Prostate gland (tissue), 2 donors: ENCODE measurements around the gene B4GALT4. TPM values are rescaled to one million over a fixed set of nuclear protein-coding genes. Genes with fewer than 3 reads are reported as not detected.
"Not testable (repeated sequence)": the region's sequence is repeated elsewhere in the genome, so short reads cannot be mapped to it uniquely, and the experiment has no call there.

ENCODE experiments used
- DNase-seq: peaks from one replicate; pipeline ENCODE4 v3.0.0-alpha.2; 2019; ENCODE audit warnings: low spot score
- H3K27ac ChIP-seq, 2 donors: fragments of 200-600 bp; sonication (generic); 2 replicates each; pipeline ENCODE4 v1.5.1; 2017 to 2019
- H3K27me3 ChIP-seq: fragments of 200-600 bp; sonication (generic); replicated peaks from 2 replicates; pipeline ENCODE4 v1.5.1; 2019; ENCODE audit not compliant: insufficient read depth
- H3K36me3 ChIP-seq, 2 donors: fragments of 200-600 bp; sonication (generic); 1 replicate in 1 of 2; 2 replicates in 1 of 2; pipeline versions ENCODE4 v1.5.1 to v1.8.1; 2017 to 2019
- H3K4me1 ChIP-seq: fragments of 200-600 bp; sonication (generic); replicated peaks from 2 replicates; pipeline ENCODE4 v1.5.1; 2019
- H3K4me3 ChIP-seq, 2 donors: fragments of 200-600 bp; sonication (generic); 2 replicates each; pipeline ENCODE4 v1.5.1; 2017 to 2019
- H3K9me3 ChIP-seq: fragments of 200-600 bp; sonication (generic); 2 replicates; pipeline ENCODE4 v1.5.1; 2017
- CTCF ChIP-seq, 4 experiments: fragments of 200-600 bp in 2 of 4; fragments of 450-650 bp in 2 of 4; sonication (generic) in 2 of 4; IDR thresholded peaks; 1 replicate in 3 of 4; 2 replicates in 1 of 4; pipeline ENCODE4 v1.5.1; 2016 to 2019; ENCODE audit warnings: antibody characterized with exemption in 4 of 4, mild to moderate bottlenecking in 2 of 4, moderate library complexity in 2 of 4
- POLR2A ChIP-seq: fragments of 450-650 bp; IDR thresholded peaks from one replicate; pipeline ENCODE4 v1.6.1; 2016; ENCODE audit warnings: antibody characterized with exemption, mild to moderate bottlenecking
- POLR2AphosphoS5 ChIP-seq: sonication (generic); formaldehyde crosslinking; IDR thresholded peaks from one replicate; pipeline ENCODE4 v1.6.1; 2017; ENCODE audit warnings: antibody characterized with exemption
- WGBS: methylation state at CpG from one replicate; pipeline ENCODE4 v1.1.5; 2018; 5-methylcytosine and 5-hydroxymethylcytosine counted together
- intact Hi-C: fragments of 100-400 bp; cut with DNase I; formaldehyde crosslinking; loops from one replicate; pipeline ENCODE4 v1.14.2; 2022
- total RNA-seq, 2 donors: library from RNA; depleted of rRNA; stranded (reverse); fragments of >200 nt; gene quantifications; one replicate each; pipeline ENCODE4 v1.1.0, GENCODE V29; 2016

Gene B4GALT4
- total RNA-seq, 2 donors from 2014 or later, result 12.8 to 19.0 TPM

- Histone ChIP-seq H3K4me1 (no peaks in the 10 kb centered on the region), H3K4me3 (no peak overlapping the region), H3K36me3 (no peaks in the 10 kb centered on the region), H3K27me3 (no peaks in the 10 kb centered on the region), H3K27ac (peak overlapping the region in 1 of 2 donors; percentile 31), H3K9me3 (no peaks in the 10 kb centered on the region)
- TF ChIP-seq POLR2AphosphoS5 (peak; percentile 45), POLR2A (no peak)
- WGBS, result 45% methylated on average over 6 of the region's 6 CpGs
- intact Hi-C loops, result loop anchor here (10.0 kb wide), 1 partner anchor 406 kb away; no protein-coding TSS in a partner anchor
- peak; percentile 57 for DNase-seq
Observed at GRCh38 chr3:119279101-119279554, 38.5 kb upstream of the B4GALT4 start.

- TF ChIP-seq CTCF (IDR thresholded peaks at IDR 0.05), result no peak
- TF ChIP-seq POLR2A, result no peak
- TF ChIP-seq POLR2AphosphoS5, result no peak
- Histone ChIP-seq H3K27ac (no peak overlapping the region), H3K4me3 (no peak overlapping the region), H3K9me3 (no peaks in the 10 kb centered on the region), H3K27me3 (no peaks in the 10 kb centered on the region), H3K4me1 (no peaks in the 10 kb centered on the region), H3K36me3 (no peaks in the 10 kb centered on the region)
- WGBS, result 72% methylated on average over 5 of the region's 5 CpGs
- no peak for DNase-seq
- intact Hi-C loops, result loop anchor here (10.0 kb wide), 1 partner anchor 408 kb away; no protein-coding TSS in a partner anchor
Observed at GRCh38 chr3:119276680-119277079, 36.0 kb upstream of the B4GALT4 start.

- intact Hi-C loops, result loop anchor here (10.0 kb wide), 1 partner anchor 415 kb away; no protein-coding TSS in a partner anchor
- H3K9me3 ChIP-seq, H3K4me3 ChIP-seq, DNase-seq, H3K27me3 ChIP-seq, H3K27ac ChIP-seq, H3K36me3 ChIP-seq, H3K4me1 ChIP-seq: not testable (repeated sequence)
- WGBS, result 72% methylated on average over 2 of the region's 2 CpGs
Observed at GRCh38 chr3:119270212-119270611, 29.5 kb upstream of the B4GALT4 start.

- TF ChIP-seq CTCF (IDR thresholded peaks at IDR 0.05), result no peak
- no peak for TF ChIP-seq POLR2AphosphoS5
- no peak for TF ChIP-seq POLR2A
Observed at GRCh38 chr3:119261055-119261454, 20.4 kb upstream of the B4GALT4 start.

GRCh38 chr3:119259821-119260220 lies 19.1 kb upstream of the B4GALT4 start:
- H3K4me3 ChIP-seq, result no peak overlapping the region
- H3K27me3 ChIP-seq, result no peaks in the 10 kb centered on the region
- TF ChIP-seq POLR2A, result no peak
- no peak for TF ChIP-seq CTCF (IDR thresholded peaks at IDR 0.05)
- H3K27ac ChIP-seq, result no peak overlapping the region
- no peaks in the 10 kb centered on the region for H3K36me3 ChIP-seq
- H3K4me1 ChIP-seq, result no peaks in the 10 kb centered on the region
- WGBS, result 95% methylated on average over 4 of the region's 4 CpGs
- intact Hi-C loops, result no loop called here
- DNase-seq, result no peak
- H3K9me3 ChIP-seq, result no peaks in the 10 kb centered on the region

More at GRCh38 chr3:119261055-119261454, 20.4 kb upstream of the B4GALT4 start:
- Histone ChIP-seq H3K27me3 (no peaks in the 10 kb centered on the region), H3K36me3 (no peaks in the 10 kb centered on the region), H3K4me3 (no peak overlapping the region), H3K4me1 (no peaks in the 10 kb centered on the region), H3K27ac (no peak overlapping the region), H3K9me3 (no peaks in the 10 kb centered on the region)
- 78% methylated on average over 6 of the region's 6 CpGs for WGBS
- intact Hi-C loops, result no loop called here
- no peak for DNase-seq

- 34% methylated on average over 1 of the region's 1 CpG for WGBS
- TF ChIP-seq POLR2A, result no peak
- TF ChIP-seq CTCF (IDR thresholded peaks at IDR 0.05), result no peak
- TF ChIP-seq POLR2AphosphoS5, result no peak
- peak overlapping the region in 1 of 2 donors; percentile 74 for H3K27ac ChIP-seq
- H3K36me3 ChIP-seq, result no peaks in the 10 kb centered on the region
- H3K9me3 ChIP-seq, result no peaks in the 10 kb centered on the region
- intact Hi-C loops, result no loop called here
- no peak for DNase-seq
- no peaks in the 10 kb centered on the region for H3K27me3 ChIP-seq
- H3K4me1 ChIP-seq, result no peaks in the 10 kb centered on the region
- no peak overlapping the region for H3K4me3 ChIP-seq
Observed at GRCh38 chr3:119258915-119259314, 18.2 kb upstream of the B4GALT4 start.
